ENCODE data around the gene COG8. TPM values are rescaled to one million over a fixed set of nuclear protein-coding genes. Genes with fewer than 3 reads are reported as not detected.

The COG8 gene
- total RNA-seq, 4 donors from 2014 or later = 24.0 to 36.0 (median 30.1) TPM

DNA sequence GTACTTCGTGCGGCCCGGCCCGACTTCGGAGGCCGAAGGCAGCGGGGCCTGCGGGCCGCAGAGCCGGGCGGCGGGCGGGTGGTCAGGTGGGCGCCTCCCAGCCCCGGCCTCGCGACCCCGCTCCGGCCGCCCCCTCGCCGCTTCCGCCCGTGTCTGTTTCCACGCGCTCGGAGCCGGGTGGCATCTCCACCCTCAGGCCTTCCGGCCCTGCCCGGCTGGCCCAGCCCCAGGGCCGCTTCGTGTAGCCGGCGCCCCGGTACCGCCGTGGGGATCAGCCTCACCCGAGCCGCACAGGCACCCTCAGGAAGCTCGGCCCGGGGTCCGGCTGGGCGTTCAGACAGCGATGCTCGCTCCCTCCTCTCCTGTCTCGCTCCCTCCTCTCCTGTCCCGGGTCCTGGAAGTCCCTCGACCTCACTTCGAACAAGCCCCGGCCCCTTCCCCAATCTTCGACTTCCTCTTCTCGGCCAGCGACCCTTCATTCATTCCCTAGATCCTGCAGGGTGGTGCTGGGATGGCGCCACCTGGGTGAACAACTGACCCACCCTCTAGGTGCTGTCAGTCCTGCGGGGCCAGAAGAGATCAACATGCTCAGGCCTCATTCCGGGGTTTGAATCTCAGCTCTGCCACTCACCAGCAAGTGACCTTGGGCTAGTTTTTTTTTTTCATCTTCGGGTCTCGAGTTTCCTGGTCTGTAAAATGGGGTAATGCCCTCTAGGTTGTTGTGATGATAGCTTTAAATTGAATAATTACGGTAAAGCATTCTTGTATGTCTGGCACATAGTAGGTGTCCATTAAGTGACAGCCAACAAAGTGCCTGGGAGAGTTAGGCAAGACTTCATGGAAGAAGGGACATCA lies 27.6 kb downstream of the COG8 start:
- H3K27me3 ChIP-seq = no peaks in the 10 kb centered on the region
- peak overlapping the region; percentile 73 to 99 (median 94) for H3K4me3 ChIP-seq
- no peaks in the 10 kb centered on the region for H3K9me3 ChIP-seq
- 2 to 3% methylated on average over 20 to 24 of the region's 59 CpGs for WGBS, 2 donors
- H3K27ac ChIP-seq = peak overlapping the region; percentile 87 to 97 (median 93)
- intact Hi-C loops (cut with DNase I) = no loop called here
- peaks cover 9 to 43% (median 21%) of the 10 kb centered on the region in 3 donors for H3K36me3 ChIP-seq
- DNase-seq = no peak
- H3K4me1 ChIP-seq = peaks cover 5 to 45% (median 17%) of the 10 kb centered on the region in 3 donors
- TF ChIP-seq POLR2A (IDR thresholded peaks at IDR 0.05) = no peak
- TF ChIP-seq, protein P1, sequence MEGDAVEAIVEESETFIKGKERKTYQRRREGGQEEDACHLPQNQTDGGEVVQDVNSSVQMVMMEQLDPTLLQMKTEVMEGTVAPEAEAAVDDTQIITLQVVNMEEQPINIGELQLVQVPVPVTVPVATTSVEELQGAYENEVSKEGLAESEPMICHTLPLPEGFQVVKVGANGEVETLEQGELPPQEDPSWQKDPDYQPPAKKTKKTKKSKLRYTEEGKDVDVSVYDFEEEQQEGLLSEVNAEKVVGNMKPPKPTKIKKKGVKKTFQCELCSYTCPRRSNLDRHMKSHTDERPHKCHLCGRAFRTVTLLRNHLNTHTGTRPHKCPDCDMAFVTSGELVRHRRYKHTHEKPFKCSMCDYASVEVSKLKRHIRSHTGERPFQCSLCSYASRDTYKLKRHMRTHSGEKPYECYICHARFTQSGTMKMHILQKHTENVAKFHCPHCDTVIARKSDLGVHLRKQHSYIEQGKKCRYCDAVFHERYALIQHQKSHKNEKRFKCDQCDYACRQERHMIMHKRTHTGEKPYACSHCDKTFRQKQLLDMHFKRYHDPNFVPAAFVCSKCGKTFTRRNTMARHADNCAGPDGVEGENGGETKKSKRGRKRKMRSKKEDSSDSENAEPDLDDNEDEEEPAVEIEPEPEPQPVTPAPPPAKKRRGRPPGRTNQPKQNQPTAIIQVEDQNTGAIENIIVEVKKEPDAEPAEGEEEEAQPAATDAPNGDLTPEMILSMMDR (IDR thresholded peaks at IDR 0.05) = no peak

DNA sequence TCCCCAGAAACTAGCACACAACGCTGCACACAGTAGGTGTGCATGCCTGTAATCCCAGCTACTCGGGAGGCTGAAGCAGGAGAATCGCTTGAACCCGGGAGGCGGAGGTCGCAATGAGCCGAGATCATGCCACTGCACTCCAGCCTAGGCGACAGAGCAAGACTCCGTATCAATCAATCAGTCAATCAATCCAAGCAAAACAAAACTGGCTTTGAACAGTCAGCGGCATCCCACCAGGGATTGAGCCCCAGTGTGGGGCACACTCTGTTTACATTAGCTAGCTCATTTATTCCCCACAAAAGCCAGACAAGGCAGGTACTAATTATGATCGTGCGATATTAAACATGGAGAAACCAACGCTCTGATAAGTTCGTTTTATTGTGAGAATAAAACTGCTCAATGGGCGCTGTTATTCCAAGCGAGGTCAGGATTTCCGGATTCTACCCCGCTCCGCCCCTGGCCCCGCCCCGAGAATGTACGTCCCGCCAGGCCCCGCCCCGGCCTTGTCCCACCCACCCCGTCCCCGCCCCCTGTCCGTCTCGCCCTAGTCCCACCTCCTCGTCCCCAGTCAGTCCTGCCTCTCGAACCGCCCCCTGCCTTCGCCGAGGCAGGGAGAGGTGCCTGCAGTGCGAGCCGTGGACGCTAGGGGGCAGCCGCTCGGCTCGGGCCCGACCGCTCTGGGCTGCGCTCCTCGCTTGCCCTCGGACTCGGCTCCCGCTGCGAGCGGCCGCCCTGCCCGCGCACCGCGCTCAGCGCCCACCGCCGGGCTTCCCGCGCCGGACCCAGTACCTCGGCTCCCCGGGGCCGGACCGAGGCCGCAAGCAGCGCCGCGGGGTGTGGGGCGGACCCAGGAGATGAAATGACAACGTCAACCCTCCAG lies 28.5 kb downstream of the COG8 start, which contains the start of gene VPS4A:
VPS4A (plus strand) TSS at position 698 of the 880 bp plus-strand sequence; CDS start at position 860, 162 bp downstream.
- intact Hi-C loops (cut with DNase I) = no loop called here
- H3K36me3 ChIP-seq = peaks cover under 1 to 42% (median 12%) of the 10 kb centered on the region in 3 donors
- H3K4me1 ChIP-seq = peaks cover 5 to 45% (median 17%) of the 10 kb centered on the region in 3 donors
- TF ChIP-seq, protein P1 (IDR thresholded peaks at IDR 0.05) = peak; percentile 87 to 99 (median 96)
- TF ChIP-seq POLR2A (IDR thresholded peaks at IDR 0.05) = peak in 2 of 4 donors; percentile 76 to 79
- 5 to 39% methylated on average over 11 to 15 of the region's 70 CpGs for WGBS, 2 donors
- H3K4me3 ChIP-seq = peak within 1 kb of the TSS; percentile 73 to 99 (median 94)
- peak within 1 kb of the TSS; percentile 87 to 97 (median 93) for H3K27ac ChIP-seq
- peak; percentile 76 for DNase-seq
- H3K9me3 ChIP-seq = no peaks in the 10 kb centered on the region
- no peaks in the 10 kb centered on the region for H3K27me3 ChIP-seq

DNA sequence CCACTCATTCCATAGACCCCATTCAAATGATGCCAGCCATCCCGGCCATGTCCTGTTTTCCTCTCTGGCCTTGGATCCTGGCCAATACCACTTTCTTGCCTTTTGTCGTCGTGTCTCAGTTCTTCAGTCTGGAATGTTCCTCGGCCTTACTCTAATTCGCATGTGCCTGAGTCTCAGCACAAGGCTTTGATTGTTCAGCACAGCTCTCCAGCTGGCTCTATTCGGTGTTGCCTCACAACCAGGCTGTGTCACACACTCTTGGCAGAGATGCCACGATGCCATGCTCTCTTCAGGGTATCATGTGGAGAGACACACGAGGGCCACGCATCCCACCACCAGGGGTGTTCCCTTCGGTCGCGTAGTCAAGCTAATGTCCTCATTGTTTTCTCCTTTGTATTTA lies 30.0 kb downstream of the COG8 start:
- no peaks in the 10 kb centered on the region for H3K9me3 ChIP-seq
- no peak for DNase-seq
- H3K27me3 ChIP-seq = no peaks in the 10 kb centered on the region
- TF ChIP-seq POLR2A (IDR thresholded peaks at IDR 0.05) = no peak
- TF ChIP-seq, protein P1 (IDR thresholded peaks at IDR 0.05) = no peak
- intact Hi-C loops (cut with DNase I) = no loop called here
- peaks cover 5 to 33% (median 12%) of the 10 kb centered on the region in 3 donors for H3K4me1 ChIP-seq
- H3K36me3 ChIP-seq = peaks cover 0 to 36% (median 0%) of the 10 kb centered on the region in 3 donors
- H3K27ac ChIP-seq = no peak overlapping the region
- no peak overlapping the region for H3K4me3 ChIP-seq
- 85 to 90% methylated on average over 12 of the region's 12 CpGs for WGBS, 2 donors

DNA sequence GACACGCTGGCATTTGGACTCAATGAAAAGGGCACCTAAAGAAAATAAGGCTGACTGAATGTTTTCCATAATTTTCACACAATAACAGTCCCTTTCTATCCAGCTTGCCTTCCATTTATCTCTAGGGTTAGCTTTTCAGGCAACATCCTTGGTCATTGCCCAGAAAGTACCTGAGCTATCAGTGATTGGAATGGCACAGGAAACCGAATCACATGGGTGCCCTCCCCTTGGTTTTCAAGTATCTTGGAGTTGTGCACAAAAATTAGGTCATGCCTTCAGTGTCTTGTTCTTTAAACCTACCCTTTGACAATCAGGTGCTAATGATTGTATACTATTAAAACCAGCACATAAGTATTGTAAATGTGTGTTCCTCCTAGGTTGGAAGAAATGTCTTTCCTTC lies 31.5 kb downstream of the COG8 start:
- no peaks in the 10 kb centered on the region for H3K27me3 ChIP-seq
- no peak overlapping the region for H3K4me3 ChIP-seq
- intact Hi-C loops (cut with DNase I) = no loop called here
- DNase-seq = no peak
- TF ChIP-seq, protein P1 (IDR thresholded peaks at IDR 0.05) = no peak
- no peak for TF ChIP-seq POLR2A (IDR thresholded peaks at IDR 0.05)
- 78 to 97% methylated on average over 2 of the region's 2 CpGs for WGBS, 2 donors
- H3K27ac ChIP-seq = no peak overlapping the region
- H3K36me3 ChIP-seq = peaks cover 0 to 36% (median 0%) of the 10 kb centered on the region in 3 donors
- H3K4me1 ChIP-seq = peaks cover 5 to 18% (median 11%) of the 10 kb centered on the region in 3 donors
- no peaks in the 10 kb centered on the region for H3K9me3 ChIP-seq
